Lower lobe of right lung (tissue), 2 donors: ENCODE data around the gene LRRC47. TPM values are rescaled to one million over a fixed set of nuclear protein-coding genes. Genes with fewer than 3 reads are reported as not detected.

Experiments
- ATAC-seq, 2 donors: fragments of 200-7000 bp; cut with Tn5 transposase; one replicate each; pipeline ENCODE4 v1.9.1; 2020 to 2022; ENCODE audit warnings: mild to moderate bottlenecking in 2 of 2, moderate library complexity in 2 of 2
- DNase-seq: peaks from one replicate; pipeline ENCODE4 v3.0.0-alpha.2; 2020
- H3K27ac ChIP-seq: fragments of 200-600 bp; one replicate; pipeline ENCODE4 v1.8.0; 2022
- H3K27me3 ChIP-seq: fragments of 200-600 bp; one replicate; pipeline ENCODE4 v1.8.0; 2022; ENCODE audit warnings: low read depth
- H3K36me3 ChIP-seq: fragments of 200-600 bp; one replicate; pipeline ENCODE4 v1.8.0; 2022; ENCODE audit warnings: mild to moderate bottlenecking
- H3K4me1 ChIP-seq: fragments of 200-600 bp; one replicate; pipeline ENCODE4 v1.8.0; 2022
- H3K4me3 ChIP-seq: fragments of 200-600 bp; one replicate; pipeline ENCODE4 v1.8.0; 2022; ENCODE audit warnings: mild to moderate bottlenecking
- H3K9me3 ChIP-seq: fragments of 200-600 bp; one replicate; pipeline ENCODE4 v1.8.0; 2022
- CTCF ChIP-seq: fragments of 200-600 bp; IDR thresholded peaks from one replicate; pipeline ENCODE4 v1.8.0; 2022; ENCODE audit warnings: antibody characterized with exemption, mild to moderate bottlenecking
- intact Hi-C: fragments of 100-400 bp; cut with DNase I; formaldehyde crosslinking; loops from one replicate; pipeline ENCODE4 v1.11.0; 2022
- total RNA-seq: library from RNA; stranded (reverse); fragmentation: NEBNext Ultra II Directional; extraction: Animal tissue kit (Norgen Biotek cat#: 25700); gene quantifications from one replicate; pipeline ENCODE4 v1.2.1, GENCODE V29; 2021
- donor health status: DM: no; HTN: yes; CAD: no; lungs with severe emphysema.

LRRC47 gene
- total RNA-seq, 1 donor from 2014 or later = 34.4 TPM

- DNase-seq = peak; percentile 22
- Histone ChIP-seq H3K36me3 (peaks cover 73% of the 10 kb centered on the region), H3K27me3 (no peaks in the 10 kb centered on the region), H3K9me3 (no peaks in the 10 kb centered on the region), H3K27ac (no peak overlapping the region), H3K4me1 (no peaks in the 10 kb centered on the region), H3K4me3 (no peak overlapping the region)
- no peak for ATAC-seq
- intact Hi-C loops = no loop called here
- TF ChIP-seq CTCF = no peak
Observed at GRCh38 chr1:3820316-3820715, 24.0 kb upstream of the LRRC47 start.

GRCh38 chr1:3819771-3820200 lies 23.5 kb upstream of the LRRC47 start:
- DNase-seq (peak; percentile 8), ATAC-seq (no peak)
- Histone ChIP-seq H3K27ac (no peak overlapping the region), H3K27me3 (no peaks in the 10 kb centered on the region), H3K36me3 (peaks cover 75% of the 10 kb centered on the region), H3K9me3 (no peaks in the 10 kb centered on the region), H3K4me1 (no peaks in the 10 kb centered on the region), H3K4me3 (no peak overlapping the region)
- intact Hi-C loops = no loop called here
- TF ChIP-seq CTCF = no peak

- peaks cover 71% of the 10 kb centered on the region for H3K36me3 ChIP-seq
- no peak overlapping the region for H3K27ac ChIP-seq
- H3K4me1 ChIP-seq = no peaks in the 10 kb centered on the region
- H3K27me3 ChIP-seq = no peaks in the 10 kb centered on the region
- H3K4me3 ChIP-seq = no peak overlapping the region
- TF ChIP-seq CTCF = no peak
- H3K9me3 ChIP-seq = no peaks in the 10 kb centered on the region
- peak in 1 of 2 donors; percentile 11 for ATAC-seq
- intact Hi-C loops = no loop called here
- peak; percentile 38 for DNase-seq
Observed at GRCh38 chr1:3817821-3818597, 21.7 kb upstream of the LRRC47 start.

GRCh38 chr1:3817138-3817740 lies 20.9 kb upstream of the LRRC47 start:
- peaks cover 63% of the 10 kb centered on the region for H3K36me3 ChIP-seq
- no peaks in the 10 kb centered on the region for H3K27me3 ChIP-seq
- no peaks in the 10 kb centered on the region for H3K9me3 ChIP-seq
- H3K4me3 ChIP-seq = no peak overlapping the region
- H3K27ac ChIP-seq = no peak overlapping the region
- ATAC-seq = no peak
- no peak for TF ChIP-seq CTCF
- DNase-seq = peak; percentile 31
- H3K4me1 ChIP-seq = no peaks in the 10 kb centered on the region
- intact Hi-C loops = no loop called here

GRCh38 chr1:3816331-3817137 lies 20.2 kb upstream of the LRRC47 start:
- peak; percentile 42 for DNase-seq
- intact Hi-C loops = no loop called here
- TF ChIP-seq CTCF = no peak

More at GRCh38 chr1:3816331-3817137, 20.2 kb upstream of the LRRC47 start:
- no peak for ATAC-seq
- Histone ChIP-seq H3K27me3 (no peaks in the 10 kb centered on the region), H3K36me3 (peaks cover 56% of the 10 kb centered on the region), H3K27ac (no peak overlapping the region), H3K4me1 (no peaks in the 10 kb centered on the region), H3K4me3 (no peak overlapping the region), H3K9me3 (no peaks in the 10 kb centered on the region)
